Transverse colon (tissue), 4 donors: ENCODE results near the gene MRAP2.

Experiments
- CTCF ChIP-seq, 5 experiments: fragments of 200-600 bp in 3 of 5; fragments of 450-650 bp in 2 of 5; sonication (generic) in 3 of 5; IDR thresholded peaks; 1 replicate in 2 of 5; 2 replicates in 3 of 5; pipeline ENCODE4 v1.5.1; 2016 to 2017; ENCODE audit warnings: antibody characterized with exemption in 5 of 5, inconsistent platforms in 3 of 5, mild to moderate bottlenecking in 2 of 5, moderate library complexity in 1 of 5
- POLR2A ChIP-seq: fragments of 450-650 bp; IDR thresholded peaks from one replicate; pipeline ENCODE4 v1.6.1; 2016; ENCODE audit warnings: antibody characterized with exemption, mild to moderate bottlenecking, moderate library complexity
- POLR2AphosphoS5 ChIP-seq, 3 donors: sonication (generic); formaldehyde crosslinking; IDR thresholded peaks; one replicate each; pipeline ENCODE4 v1.6.1; 2016; ENCODE audit warnings: antibody characterized with exemption in 3 of 3

GRCh38 chr6:84042603-84043002, 9.0 kb downstream of the MRAP2 start:
- TF ChIP-seq CTCF (IDR thresholded peaks at IDR 0.05) (no peak), POLR2AphosphoS5 (IDR thresholded peaks at IDR 0.05) (no peak), POLR2A (no peak)
